Esophagus muscularis mucosa (tissue), 3 donors: ENCODE data around the gene NEFH.

Experiments
- CTCF ChIP-seq, 3 experiments: fragments of 200-600 bp in 2 of 3; fragments of 450-650 bp in 1 of 3; sonication (generic) in 2 of 3; IDR thresholded peaks; one replicate each; pipeline ENCODE4 v1.5.1; 2017 to 2019; ENCODE audit warnings: antibody characterized with exemption in 3 of 3, mild to moderate bottlenecking in 2 of 3, moderate library complexity in 1 of 3
- EP300 ChIP-seq: sonication (generic); formaldehyde crosslinking; IDR thresholded peaks from one replicate; pipeline ENCODE4 v1.6.1; 2017; ENCODE audit warnings: antibody characterized with exemption

DNA sequence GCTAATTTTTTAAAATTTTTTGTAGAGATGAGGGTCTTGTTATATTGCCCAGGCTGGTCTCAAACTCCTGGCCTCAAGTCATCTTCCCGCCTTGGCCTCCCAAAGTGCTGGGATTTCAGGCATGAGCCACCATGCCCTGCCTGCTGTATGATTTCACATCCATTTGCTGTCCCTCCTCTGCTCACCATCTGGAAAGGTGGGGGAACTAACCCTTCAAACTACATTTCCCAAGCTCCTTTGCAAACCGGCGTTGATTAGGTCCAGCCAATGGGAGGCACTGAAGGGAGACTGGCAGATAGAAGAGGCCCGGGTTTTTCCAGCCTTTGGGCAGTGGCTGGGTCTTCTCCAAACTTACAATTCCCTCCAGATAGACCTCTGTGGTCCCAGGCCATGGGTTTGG, 22.3 kb upstream of the NEFH start:
- no peak for TF ChIP-seq CTCF (IDR thresholded peaks at IDR 0.05)
- no peak for TF ChIP-seq EP300
